ENCODE measurements around the gene NUCB1.
"Not testable (repeated sequence)": the region's sequence is repeated elsewhere in the genome, so short reads cannot be mapped to it uniquely, and the experiment has no call there.

Gene NUCB1

GRCh38 chr19:48883726-48884125 lies 16.4 kb upstream of the NUCB1 start:
- no peak overlapping the region for H3K4me3 Mint-ChIP-seq
- ATAC-seq (no peak), DNase-seq (ENCODE audit: low spot score in 2 of 2) (no peak)
- H3K36me3 Mint-ChIP-seq, result peaks cover 27% of the 10 kb centered on the region
- peak overlapping the region; percentile 48 for H3K27ac Mint-ChIP-seq
- no peaks in the 10 kb centered on the region for H3K9me3 Mint-ChIP-seq
- no peaks in the 10 kb centered on the region for H3K4me1 Mint-ChIP-seq

DNA sequence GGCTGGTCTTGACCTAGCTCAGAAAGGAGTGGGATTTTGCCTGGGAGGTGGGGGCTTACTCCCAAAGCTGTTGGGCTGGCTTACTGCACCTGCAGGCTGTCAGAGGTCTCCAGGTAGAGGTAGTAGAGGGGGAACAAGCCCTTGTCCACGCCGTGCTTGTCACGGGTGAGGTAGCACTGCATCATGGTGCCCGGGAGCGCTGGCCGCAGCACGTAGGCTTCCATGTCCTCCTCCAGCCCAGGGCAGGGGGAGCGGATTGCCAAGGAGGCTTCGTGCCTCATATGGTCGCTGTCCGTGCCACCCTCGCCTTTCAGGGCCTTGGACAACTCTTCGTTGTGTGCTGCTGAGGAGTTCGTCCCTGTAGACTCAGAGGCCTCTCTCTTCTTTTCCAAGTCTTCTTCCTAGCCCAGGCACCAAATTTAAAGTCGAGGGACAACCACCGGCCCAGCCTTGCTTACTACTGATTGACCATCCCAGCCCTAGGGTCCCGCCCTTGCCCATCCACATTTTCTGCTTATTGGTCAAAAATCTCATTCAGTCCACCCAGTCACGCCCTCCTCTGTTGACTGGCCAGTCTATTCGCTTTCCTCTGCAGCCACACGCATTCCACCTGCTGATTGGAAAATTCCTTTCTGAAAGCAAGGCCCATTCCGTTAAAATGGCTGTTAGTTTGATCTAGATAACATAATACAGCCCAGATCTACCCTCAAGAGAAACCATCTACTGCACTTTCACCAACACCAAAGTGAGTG lies 12.1 kb upstream of the NUCB1 start:
- Mint-ChIP-seq H3K4me1 (peaks cover 10% of the 10 kb centered on the region), H3K4me3 (no peak overlapping the region), H3K27ac (no peak overlapping the region), H3K9me3 (no peaks in the 10 kb centered on the region), H3K36me3 (no peaks in the 10 kb centered on the region)
- ATAC-seq (no peak), DNase-seq (ENCODE audit: low spot score in 2 of 2) (no peak)

DNA sequence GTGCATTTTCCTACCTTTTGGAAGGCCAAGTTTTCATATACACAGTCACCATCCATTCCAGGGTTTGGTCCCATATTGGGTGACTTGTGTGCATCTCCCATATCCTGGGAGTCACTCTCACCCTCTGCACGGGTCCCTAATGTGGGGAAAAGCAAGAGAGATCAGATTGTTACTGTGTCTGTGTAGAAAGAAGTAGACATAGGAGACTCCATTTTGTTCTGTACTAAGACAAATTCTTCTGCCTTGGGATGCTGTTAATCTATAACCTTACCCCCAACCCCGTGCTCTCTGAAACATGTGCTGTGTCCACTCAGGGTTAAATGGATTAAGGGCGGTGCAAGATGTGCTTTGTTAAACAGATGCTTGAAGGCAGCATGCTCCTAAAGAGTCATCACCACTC lies 10.6 kb upstream of the NUCB1 start:
- not testable (repeated sequence) for H3K27ac Mint-ChIP-seq; H3K36me3 Mint-ChIP-seq; ATAC-seq; DNase-seq (ENCODE audit: low spot score in 2 of 2); H3K4me3 Mint-ChIP-seq; H3K9me3 Mint-ChIP-seq
- peaks cover 10% of the 10 kb centered on the region for H3K4me1 Mint-ChIP-seq

DNA sequence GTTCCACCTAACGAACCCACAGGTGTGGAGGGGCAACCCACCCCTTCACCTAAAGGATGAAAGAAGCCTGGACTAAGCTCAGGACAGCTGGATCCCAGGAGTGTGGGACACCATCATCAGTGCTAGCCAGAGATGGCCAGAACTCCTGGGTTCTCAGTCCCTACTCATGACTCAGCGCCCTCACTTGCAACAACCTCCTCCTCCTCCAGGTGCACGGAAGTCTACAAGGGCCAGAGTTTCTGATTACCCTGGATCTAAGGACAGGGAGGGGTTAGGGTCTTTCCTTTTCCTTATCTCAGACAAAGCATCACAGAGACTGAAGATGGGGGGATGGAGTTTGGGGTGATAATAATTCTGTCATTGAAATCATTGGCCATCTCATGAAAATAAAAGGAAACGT lies 9.6 kb upstream of the NUCB1 start:
- H3K4me3 Mint-ChIP-seq, result no peak overlapping the region
- no peak overlapping the region for H3K27ac Mint-ChIP-seq

GRCh38 chr19:48895226-48895625 lies 4.9 kb upstream of the NUCB1 start:
- peaks cover 5% of the 10 kb centered on the region for H3K36me3 Mint-ChIP-seq
- no peaks in the 10 kb centered on the region for H3K9me3 Mint-ChIP-seq
- peak overlapping the region; percentile 38 for H3K4me3 Mint-ChIP-seq
- no peak for ATAC-seq
- peak overlapping the region; percentile 34 for H3K27ac Mint-ChIP-seq
- peaks cover 31% of the 10 kb centered on the region for H3K4me1 Mint-ChIP-seq
- DNase-seq (ENCODE audit: low spot score in 2 of 2), result no peak

More for the DNA sequence above, 9.6 kb upstream of the NUCB1 start:
- ATAC-seq (no peak), DNase-seq (ENCODE audit: low spot score in 2 of 2) (no peak)
- H3K36me3 Mint-ChIP-seq, result no peaks in the 10 kb centered on the region
- peaks cover 10% of the 10 kb centered on the region for H3K4me1 Mint-ChIP-seq
- H3K9me3 Mint-ChIP-seq, result no peaks in the 10 kb centered on the region

DNA sequence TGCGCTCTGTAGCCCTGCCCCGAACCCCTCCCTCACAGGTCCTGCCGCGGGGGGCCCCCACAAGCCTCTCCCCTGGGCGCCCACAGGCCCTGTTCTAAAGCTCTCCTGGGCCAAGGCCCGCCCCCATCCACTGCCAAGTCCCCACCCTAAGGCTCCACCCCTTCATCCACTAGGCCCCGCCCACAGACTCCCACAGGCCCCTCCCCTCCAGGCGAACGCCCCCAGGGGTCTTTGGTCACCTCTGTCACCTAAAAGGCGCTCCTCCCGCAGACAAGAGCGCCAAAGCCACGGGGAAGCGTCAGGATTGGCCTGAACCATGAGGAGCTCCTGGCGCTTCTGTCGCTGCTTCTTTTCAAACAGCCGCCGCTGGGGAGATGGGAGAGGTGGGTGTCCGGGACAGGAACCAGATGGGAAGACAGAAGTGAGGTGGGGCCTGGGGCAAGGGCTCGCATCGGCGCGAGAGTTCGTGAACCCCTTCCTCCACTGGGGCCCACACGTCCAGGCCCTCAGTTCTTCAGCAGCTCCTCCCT lies 3.9 kb upstream of the NUCB1 start:
- DNase-seq (ENCODE audit: low spot score in 2 of 2), result no peak
- no peaks in the 10 kb centered on the region for H3K9me3 Mint-ChIP-seq
- peak overlapping the region; percentile 77 for H3K27ac Mint-ChIP-seq
- H3K4me3 Mint-ChIP-seq, result peak overlapping the region; percentile 38
- H3K4me1 Mint-ChIP-seq, result peaks cover 37% of the 10 kb centered on the region
- peak; percentile 32 for ATAC-seq
- peaks cover 6% of the 10 kb centered on the region for H3K36me3 Mint-ChIP-seq

- Mint-ChIP-seq H3K9me3 (no peaks in the 10 kb centered on the region), H3K36me3 (peaks cover 13% of the 10 kb centered on the region), H3K4me1 (peaks cover 36% of the 10 kb centered on the region), H3K27ac (peak overlapping the region; percentile 77), H3K4me3 (peak overlapping the region; percentile 38)
- DNase-seq (ENCODE audit: low spot score in 2 of 2) (no peak), ATAC-seq (no peak)
Measured at GRCh38 chr19:48897181-48897580, 2.9 kb upstream of the NUCB1 start.

- ATAC-seq; DNase-seq (ENCODE audit: low spot score in 2 of 2); H3K9me3 Mint-ChIP-seq: not testable (repeated sequence)
- Mint-ChIP-seq H3K4me3 (peak overlapping the region; percentile 98), H3K27ac (peak overlapping the region; percentile 96), H3K4me1 (peaks cover 42% of the 10 kb centered on the region), H3K36me3 (peaks cover 30% of the 10 kb centered on the region)
Measured at GRCh38 chr19:48899386-48899749, 744 bp upstream of the NUCB1 start.

DNA sequence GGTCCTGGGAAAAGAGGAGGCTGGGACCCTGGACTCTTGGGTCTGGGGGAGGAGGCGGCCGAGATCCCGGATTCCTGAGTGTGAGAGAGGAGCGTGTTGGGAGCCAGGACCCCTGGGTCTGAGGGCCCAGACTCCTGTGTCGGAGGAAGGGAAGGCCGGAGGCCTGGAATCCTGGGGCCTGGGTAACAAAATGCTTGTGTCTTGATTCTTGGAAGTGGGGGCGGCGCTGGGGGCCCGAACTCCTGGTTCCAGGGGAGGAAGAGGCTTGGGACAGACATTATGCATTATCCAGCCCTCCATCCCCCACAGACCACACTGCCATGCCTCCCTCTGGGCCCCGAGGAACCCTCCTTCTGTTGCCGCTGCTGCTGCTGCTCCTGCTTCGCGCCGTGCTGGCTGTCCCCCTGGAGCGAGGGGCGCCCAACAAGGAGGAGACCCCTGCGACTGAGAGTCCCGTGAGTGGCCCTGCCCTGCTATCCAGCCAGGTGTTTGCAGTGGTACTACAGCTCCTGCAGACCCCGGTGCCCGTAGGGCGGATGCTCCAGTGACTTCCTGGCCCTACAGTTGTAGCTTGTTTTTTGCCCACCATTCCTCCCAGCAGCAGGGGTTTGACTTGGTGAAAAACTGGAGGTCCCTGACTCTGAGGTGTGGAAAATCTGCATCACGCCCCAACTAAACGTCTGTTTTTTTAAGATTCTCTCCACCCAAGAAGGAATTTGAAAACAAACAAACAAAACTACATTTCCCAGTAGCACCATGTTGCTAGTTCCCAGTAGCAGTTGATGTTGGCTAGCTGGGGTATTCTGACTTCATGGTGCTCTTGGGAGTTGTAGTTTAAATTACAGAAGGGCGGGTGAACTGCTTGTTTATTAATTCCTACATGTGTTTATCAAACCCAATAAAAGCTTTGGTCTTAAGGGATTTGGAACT lies 630 bp downstream of the NUCB1 start:
- Mint-ChIP-seq H3K27ac (peak overlapping the region; percentile 96), H3K4me3 (peak overlapping the region; percentile 98), H3K36me3 (peaks cover 44% of the 10 kb centered on the region), H3K9me3 (no peaks in the 10 kb centered on the region), H3K4me1 (peaks cover 42% of the 10 kb centered on the region)
- no peak for ATAC-seq
- peak in 1 of 2 donors; percentile 67 for DNase-seq (ENCODE audit: low spot score in 2 of 2)

DNA sequence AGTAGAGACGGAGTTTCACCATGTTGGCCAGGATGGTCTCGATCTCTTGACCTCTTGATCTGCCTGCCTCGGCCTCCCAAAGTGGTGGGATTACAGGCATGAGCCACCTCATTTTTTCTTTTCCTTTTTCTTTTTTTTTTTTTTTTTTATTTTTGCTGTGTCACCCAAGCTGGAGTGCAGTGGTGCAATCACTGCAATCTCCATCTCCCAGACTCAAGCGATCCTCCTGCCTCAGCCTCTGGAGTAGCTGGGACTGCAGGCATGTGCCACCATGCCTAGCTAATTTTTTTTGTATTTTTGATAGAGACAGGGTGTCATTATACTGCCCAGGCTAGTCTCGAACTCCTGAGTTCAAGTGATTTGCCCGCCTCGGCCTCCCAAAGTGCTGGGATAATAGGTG lies 2.2 kb downstream of the NUCB1 start:
- Mint-ChIP-seq H3K36me3 (peaks cover 59% of the 10 kb centered on the region), H3K4me1 (peaks cover 33% of the 10 kb centered on the region), H3K4me3 (peak overlapping the region; percentile 98)
- not testable (repeated sequence) for DNase-seq (ENCODE audit: low spot score in 2 of 2); ATAC-seq; H3K9me3 Mint-ChIP-seq; H3K27ac Mint-ChIP-seq

DNA sequence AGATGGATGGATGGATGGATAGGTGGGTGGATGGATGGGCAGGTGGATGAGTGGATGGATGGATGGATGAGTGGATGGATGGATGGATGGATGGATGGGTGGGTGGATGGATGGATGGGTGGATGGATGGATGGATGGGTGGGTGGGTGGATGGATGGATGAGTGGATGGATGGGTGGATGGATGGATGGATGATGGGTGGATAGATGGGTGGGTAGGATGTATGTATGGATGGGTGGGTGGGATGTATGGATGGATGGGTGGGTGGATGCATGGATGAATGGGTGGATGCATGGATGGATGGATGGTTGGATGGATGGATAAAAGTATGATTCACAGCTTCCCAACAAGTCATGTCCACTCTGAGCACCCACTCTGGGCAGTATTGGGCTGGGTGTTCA lies 3.7 kb downstream of the NUCB1 start:
- Mint-ChIP-seq H3K36me3 (peaks cover 74% of the 10 kb centered on the region), H3K4me1 (peaks cover 33% of the 10 kb centered on the region)
- not testable (repeated sequence) for DNase-seq (ENCODE audit: low spot score in 2 of 2); H3K4me3 Mint-ChIP-seq; H3K9me3 Mint-ChIP-seq; ATAC-seq; H3K27ac Mint-ChIP-seq

- H3K27ac Mint-ChIP-seq, result peak overlapping the region; percentile 29
- ATAC-seq (no peak), DNase-seq (ENCODE audit: low spot score in 2 of 2) (no peak)
- H3K4me1 Mint-ChIP-seq, result peaks cover 19% of the 10 kb centered on the region
- no peaks in the 10 kb centered on the region for H3K9me3 Mint-ChIP-seq
- peaks cover 87% of the 10 kb centered on the region for H3K36me3 Mint-ChIP-seq
- H3K4me3 Mint-ChIP-seq, result no peak overlapping the region
Measured at GRCh38 chr19:48905664-48906063, 5.6 kb downstream of the NUCB1 start.

- Mint-ChIP-seq H3K4me3 (no peak overlapping the region), H3K9me3 (no peaks in the 10 kb centered on the region), H3K4me1 (peaks cover 15% of the 10 kb centered on the region), H3K27ac (no peak overlapping the region), H3K36me3 (peaks cover 93% of the 10 kb centered on the region)
- DNase-seq (ENCODE audit: low spot score in 2 of 2) (no peak), ATAC-seq (no peak)
Measured at GRCh38 chr19:48906324-48906723, 6.2 kb downstream of the NUCB1 start.

DNA sequence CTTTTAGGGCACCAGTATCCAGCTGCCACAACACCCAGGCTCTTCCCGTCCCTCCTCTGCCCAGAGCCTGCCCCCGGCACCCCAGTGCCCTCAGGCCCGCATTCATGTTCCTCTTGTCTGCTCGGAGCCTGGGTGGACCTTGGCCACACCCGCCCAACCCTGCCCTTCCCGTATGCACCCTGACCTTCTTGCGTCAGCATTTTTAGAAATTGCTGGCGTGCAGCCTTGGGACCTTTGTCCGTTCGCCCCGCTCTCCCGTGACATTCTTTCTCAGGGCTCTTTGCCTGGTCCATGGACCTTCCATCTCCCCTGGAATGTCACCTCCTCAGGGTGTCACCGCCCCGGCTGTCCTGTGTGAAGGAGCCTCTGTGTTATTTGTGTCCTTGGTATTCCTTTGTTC lies 7.6 kb downstream of the NUCB1 start:
- peaks cover 2% of the 10 kb centered on the region for H3K4me1 Mint-ChIP-seq
- DNase-seq (ENCODE audit: low spot score in 2 of 2), result no peak
- H3K4me3 Mint-ChIP-seq, result no peak overlapping the region
- peaks cover 95% of the 10 kb centered on the region for H3K36me3 Mint-ChIP-seq
- H3K9me3 Mint-ChIP-seq, result no peaks in the 10 kb centered on the region
- H3K27ac Mint-ChIP-seq, result no peak overlapping the region
- no peak for ATAC-seq

DNA sequence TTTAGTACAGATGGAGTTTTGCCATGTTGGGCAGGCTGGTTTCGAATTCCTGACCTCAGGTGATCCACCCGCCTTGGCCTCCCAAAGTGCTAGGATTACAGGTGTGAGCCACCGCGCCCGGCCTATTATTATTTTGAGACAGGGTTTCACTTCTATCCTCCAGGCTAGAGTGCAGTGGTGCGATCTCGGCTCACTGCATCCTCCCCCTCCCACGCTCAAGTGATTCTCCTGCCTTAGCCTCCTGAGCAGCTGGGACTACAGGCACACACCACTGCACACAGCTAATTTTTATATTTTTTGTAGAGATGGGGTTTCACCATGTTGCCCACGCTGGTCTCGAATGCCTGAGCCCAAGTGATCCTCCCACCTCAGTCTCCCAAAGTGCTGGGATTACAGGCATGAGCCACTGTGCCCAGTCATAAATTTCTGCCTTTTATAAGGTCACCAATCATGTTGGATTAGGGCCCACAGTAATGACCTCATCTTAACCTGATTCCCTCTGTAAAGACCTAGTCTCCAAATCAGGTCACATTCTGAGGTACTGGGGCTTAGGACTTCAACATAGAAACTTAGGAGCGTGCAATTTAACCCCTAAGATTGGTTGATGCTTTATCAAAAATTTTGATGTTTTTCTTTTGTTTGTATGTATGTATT lies 9.4 kb downstream of the NUCB1 start:
- not testable (repeated sequence) for H3K9me3 Mint-ChIP-seq; DNase-seq (ENCODE audit: low spot score in 2 of 2); H3K27ac Mint-ChIP-seq; H3K4me1 Mint-ChIP-seq; H3K4me3 Mint-ChIP-seq; ATAC-seq
- H3K36me3 Mint-ChIP-seq, result peaks cover 100% of the 10 kb centered on the region
